ENCODE results near the gene TNNT1. TPM values are rescaled to one million over a fixed set of nuclear protein-coding genes. Genes with fewer than 3 reads are reported as not detected.

The TNNT1 gene
- total RNA-seq, 1 experiment from 2014 or later: 188 TPM

- RAD21 ChIA-PET (ENCODE audit: low non-redundant PET in 1 of 2, low total read pairs in 2 of 2, uncharacterized antibody in 2 of 2, unreplicated experiment in 2 of 2): no interaction called here
- Histone ChIP-seq H3K9me2 (ENCODE audit: insufficient read depth) (no peaks in the 10 kb centered on the region), H3K9ac (ENCODE audit: low read length) (no peak overlapping the region), H4K20me1 (ENCODE audit: insufficient read depth) (no peaks in the 10 kb centered on the region), H2AFZ (ENCODE audit: low read depth, low read length, poor library complexity, severe bottlenecking) (no peak overlapping the region), H3K9me3 (ENCODE audit: control insufficient read depth in 1 of 2, insufficient read depth in 1 of 2, low read depth in 1 of 2, low read length in 2 of 2) (no peaks in the 10 kb centered on the region), H3K27ac (ENCODE audit: low read depth, low read length) (no peak overlapping the region), H3K4me1 (ENCODE audit: control insufficient read depth in 1 of 2, insufficient read depth in 2 of 2, low read length in 2 of 2) (0 out of 4 replicates have a peak, but pooled peaks cover 0 to 3% of the 10 kb centered on the region in 2 experiments), H3K27me3 (ENCODE audit: insufficient read depth, low read length) (no peaks in the 10 kb centered on the region), H3K4me2 (ENCODE audit: low read length) (no peak overlapping the region), H3K79me2 (ENCODE audit: insufficient read depth, low read length) (no peaks in the 10 kb centered on the region), H3K4me3 (replicated peaks in 1 of 2; ENCODE audit: low read depth in 1 of 2, low read length in 2 of 2) (no peak overlapping the region), H3K36me3 (ENCODE audit: control insufficient read depth in 1 of 2, insufficient read depth in 2 of 2, low read length in 2 of 2) (peaks cover 0 to 13% of the 10 kb centered on the region in 2 experiments; a peak in 2 of 4 replicates)
- intact Hi-C loops (cut with micrococcal nuclease): no loop called here
- no peak for TF ChIP-seq SIN3A (IDR thresholded peaks at IDR 0.05; ENCODE audit: low read depth)
- no peak for TF ChIP-seq REST (IDR thresholded peaks at IDR 0.05; ENCODE audit: low read depth)
- TF ChIP-seq ATF3 (IDR thresholded peaks at IDR 0.05): no peak
- TF ChIP-seq RAD21 (IDR thresholded peaks at IDR 0.05; ENCODE audit: low read depth): no peak
- TF ChIP-seq CEBPB (IDR thresholded peaks at IDR 0.05; ENCODE audit: low read depth): no peak
- TF ChIP-seq ZBTB33 (IDR thresholded peaks at IDR 0.05; ENCODE audit: extremely low read depth, insufficient replicate concordance, low read length): no peak
- TF ChIP-seq FOSL1 (IDR thresholded peaks at IDR 0.05; ENCODE audit: low read depth): no peak
- no peak for TF ChIP-seq SP1 (IDR thresholded peaks at IDR 0.05; ENCODE audit: low read depth)
- TF ChIP-seq POLR2A (IDR thresholded peaks at IDR 0.05; ENCODE audit: borderline replicate concordance, extremely low read depth, insufficient read depth, insufficient read length): no peak
- no peak for TF ChIP-seq ZNF274 (IDR thresholded peaks at IDR 0.05; ENCODE audit: low read depth, low read length)
- no peak for TF ChIP-seq YY1 (IDR thresholded peaks at IDR 0.05; ENCODE audit: extremely low read depth, insufficient replicate concordance, low read depth, low read length)
- TF ChIP-seq SRF (IDR thresholded peaks at IDR 0.05; ENCODE audit: low read depth): no peak
- no peak for TF ChIP-seq MAX (IDR thresholded peaks at IDR 0.05)
- TF ChIP-seq EZH2phosphoT487 (IDR thresholded peaks at IDR 0.05; ENCODE audit: borderline replicate concordance): no peak
- no peak for TF ChIP-seq ZFX (IDR thresholded peaks at IDR 0.05)
- ATAC-seq (no peak), DNase-seq (ENCODE audit: low read depth, low spot score) (no peak)
- CTCF ChIA-PET: no interaction called here
- POLR2A ChIA-PET: interaction anchor here (0.6 kb wide), 1 partner anchor 13 kb away, joined by 4 read pairs; no protein-coding TSS in a partner anchor
- BruUV-seq (replicated peaks): no TSS peak
Measured at GRCh38 chr19:55133639-55134444, 15.2 kb downstream of the TNNT1 start.
